Raji (cell line): Measurements from ENCODE around the gene P2RX4.

Source experiments
- POLR2A ChIP-seq: IDR thresholded peaks from 2 replicates; pipeline ENCODE4 v1.6.1; 2011; ENCODE audit warnings: low read depth, low read length, control low read depth; ENCODE audit not compliant: insufficient read depth

The P2RX4 gene

DNA sequence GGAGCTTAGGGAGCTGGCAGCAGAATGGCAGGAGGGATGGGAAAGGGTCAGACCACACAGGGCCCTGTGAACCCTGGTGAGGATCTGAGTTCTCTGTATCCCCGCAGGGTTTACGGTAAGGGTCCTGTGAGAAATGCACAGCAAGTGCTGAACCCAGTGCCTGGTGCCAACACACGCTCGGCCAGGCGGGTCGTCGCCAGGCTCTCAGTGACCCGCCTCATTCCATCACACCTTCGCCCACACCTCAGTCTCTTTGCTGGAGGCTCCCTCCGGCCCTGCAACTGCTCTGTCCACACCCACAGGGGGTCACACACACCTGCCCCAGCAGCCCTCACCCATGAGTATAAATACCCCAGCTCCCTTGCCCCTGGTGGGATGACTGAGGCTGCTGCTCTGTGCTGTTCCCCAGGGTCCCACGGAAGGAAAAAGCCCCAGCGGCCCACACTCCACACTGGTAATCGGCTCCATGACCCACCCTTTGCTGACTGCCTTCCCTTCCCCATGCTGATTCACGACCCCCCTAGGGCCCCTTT lies 63.5 kb downstream of the P2RX4 start:
- no peak for TF ChIP-seq POLR2A

DNA sequence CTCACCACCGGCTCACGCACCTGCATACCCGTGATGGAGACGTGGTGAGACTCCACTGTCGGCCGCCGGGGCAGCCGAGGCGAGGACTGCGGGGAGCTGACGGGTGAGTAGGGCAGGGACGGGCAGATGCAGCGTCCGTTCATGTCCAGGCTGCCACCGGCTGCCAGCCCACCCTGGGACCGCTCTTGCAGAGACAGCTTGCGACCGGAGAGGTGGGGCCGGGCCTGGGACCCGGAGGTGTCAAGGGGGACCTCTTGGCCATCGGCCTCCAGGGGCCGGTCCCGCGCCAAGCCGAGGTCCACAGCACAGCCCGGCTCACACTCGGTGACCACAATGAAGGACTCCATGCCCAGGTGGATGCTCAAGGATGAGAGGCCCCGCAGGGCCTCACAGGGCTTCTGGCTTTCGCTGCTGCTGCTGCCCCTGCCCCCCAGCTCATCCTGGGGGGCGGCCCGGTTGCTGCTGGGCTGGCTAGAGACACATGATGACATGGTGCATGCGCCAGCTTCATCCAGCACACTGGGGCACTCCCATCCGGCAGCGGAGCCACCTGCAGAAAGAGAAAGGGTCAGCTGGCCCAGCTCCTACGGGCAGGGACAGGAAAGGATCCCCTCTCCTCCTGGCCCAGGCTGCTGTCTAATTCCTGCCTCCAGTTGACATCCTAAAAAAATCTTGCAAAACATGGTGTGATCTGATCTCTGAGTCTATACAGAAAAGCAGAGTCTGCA lies 64.3 kb downstream of the P2RX4 start:
- no peak for TF ChIP-seq POLR2A

DNA sequence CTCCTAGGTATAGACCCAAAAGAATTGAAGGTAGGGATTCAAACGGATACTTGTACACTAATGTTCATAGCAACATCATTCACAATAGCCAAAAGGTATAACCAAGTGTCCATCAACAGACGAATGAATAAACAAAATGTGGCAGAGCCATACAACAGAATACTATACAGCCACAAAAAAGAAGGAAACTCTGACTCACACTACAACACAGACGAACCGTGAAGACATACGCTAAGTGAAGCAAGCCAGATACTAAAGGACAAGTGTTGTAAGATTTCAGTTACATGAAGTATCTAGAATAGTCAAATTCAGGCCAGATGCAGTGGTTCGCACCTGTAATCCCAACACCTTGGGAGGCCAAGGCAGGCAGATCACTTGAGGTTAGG lies 67.4 kb downstream of the P2RX4 start:
- TF ChIP-seq POLR2A, result no peak

DNA sequence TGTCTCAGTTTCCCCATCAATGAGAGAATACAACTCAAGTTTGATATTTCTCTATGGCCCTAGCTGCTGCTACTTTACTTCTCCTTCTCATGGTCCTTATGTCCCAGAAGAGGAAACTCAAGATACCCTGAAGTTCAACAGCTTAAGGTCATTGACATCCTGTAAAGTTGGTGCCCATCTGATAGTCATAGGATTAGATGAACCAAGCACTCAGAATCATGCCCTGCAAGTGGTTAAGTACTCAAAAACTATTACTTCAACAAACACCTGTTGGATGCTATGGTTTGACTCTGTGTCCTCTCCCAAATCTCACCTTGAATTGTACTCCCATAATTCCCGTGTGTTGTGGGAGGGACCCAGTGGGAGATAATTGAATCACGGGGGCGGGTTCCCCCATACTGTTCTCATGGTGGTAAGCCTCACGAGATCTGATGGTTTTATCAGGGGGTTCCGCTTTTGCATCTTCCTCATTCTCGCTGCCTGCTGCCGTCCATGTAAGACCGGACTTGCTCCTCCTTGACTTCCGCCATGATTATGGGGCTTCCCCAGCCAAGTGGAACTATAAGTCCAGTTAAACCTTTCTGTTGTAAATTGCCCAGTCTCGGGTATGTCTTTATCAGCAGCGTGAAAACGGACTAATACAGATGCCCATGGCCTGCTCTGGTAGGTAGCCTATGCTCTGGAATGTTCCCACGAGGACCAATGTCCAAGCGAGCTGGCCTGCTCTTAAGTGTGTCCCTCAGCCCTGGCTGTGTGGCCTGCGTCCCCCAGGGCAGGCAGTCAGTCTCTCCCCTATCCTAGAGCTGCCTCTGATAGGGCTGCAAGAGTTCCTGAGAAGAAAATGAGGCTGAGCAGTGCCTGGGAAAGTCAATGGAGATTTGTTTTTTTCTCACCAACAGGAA lies 68.5 kb downstream of the P2RX4 start:
- TF ChIP-seq POLR2A, result no peak

DNA sequence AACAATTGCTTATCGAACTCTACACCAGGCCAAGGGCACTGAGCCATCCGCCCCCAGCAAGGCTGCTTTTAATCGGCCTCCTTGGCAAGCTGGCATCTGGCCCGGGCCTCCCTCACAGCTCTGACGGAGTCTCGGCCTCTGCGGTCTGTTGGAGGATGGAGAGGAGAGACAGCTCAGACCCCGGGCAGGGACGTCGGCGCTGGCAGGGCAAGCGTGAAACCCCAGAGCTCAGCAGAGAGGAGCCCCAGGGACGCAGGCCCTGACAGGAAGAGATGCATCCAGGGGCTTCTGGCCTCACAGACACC lies 69.1 kb downstream of the P2RX4 start:
- no peak for TF ChIP-seq POLR2A

GRCh38 chr12:121279507-121279915 lies 69.6 kb downstream of the P2RX4 start:
- no peak for TF ChIP-seq POLR2A

DNA sequence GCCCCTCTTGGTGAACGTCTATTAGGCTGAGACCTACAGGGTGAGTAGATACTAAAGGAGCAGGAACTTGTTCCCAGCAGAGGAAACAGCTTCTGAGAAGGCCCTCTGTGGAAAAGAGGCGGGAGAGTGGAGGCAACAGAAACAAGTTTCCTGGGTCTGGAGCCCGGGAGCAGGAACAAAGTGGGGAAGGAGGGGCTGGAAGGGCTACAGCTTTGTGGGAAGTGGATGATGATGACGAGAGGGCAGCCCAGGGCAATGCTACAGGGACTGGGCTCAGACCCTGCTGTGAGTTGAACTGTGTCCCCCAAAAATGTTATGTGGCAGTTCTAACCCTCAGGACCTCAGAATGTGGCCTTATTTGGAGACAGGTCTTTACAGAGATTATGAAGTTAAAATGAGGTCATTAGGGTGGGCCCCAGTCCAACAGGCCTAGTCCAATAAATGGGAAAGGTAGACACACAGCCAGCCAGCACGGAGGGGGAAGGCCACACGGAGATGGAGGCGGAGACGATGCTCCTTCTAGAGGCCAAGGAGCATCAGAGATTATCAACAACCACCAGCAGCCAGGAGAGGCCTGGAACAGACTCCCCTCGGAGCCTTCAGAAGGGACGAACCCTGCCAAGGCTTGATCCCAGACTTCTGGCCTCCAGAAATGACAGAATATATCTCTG lies 72.3 kb downstream of the P2RX4 start:
- TF ChIP-seq POLR2A, result no peak

DNA sequence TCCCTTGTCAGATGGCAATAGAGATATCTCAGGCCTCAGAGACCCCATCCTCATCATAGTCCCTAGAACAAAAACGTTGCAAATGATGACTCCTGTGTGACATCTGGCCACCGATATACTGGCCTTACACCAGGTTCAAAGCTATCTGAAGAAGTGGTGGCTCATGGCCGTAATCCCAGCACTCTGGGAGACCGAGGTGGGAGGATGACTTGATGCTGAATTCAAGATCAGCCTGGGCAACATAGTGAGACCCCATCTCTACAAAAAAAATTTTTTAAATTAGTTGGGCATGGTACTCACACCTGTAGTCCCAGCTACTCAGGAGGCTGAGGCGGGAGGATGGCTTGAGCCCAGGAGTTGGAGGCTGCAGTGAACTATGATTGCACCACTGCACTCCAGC lies 73.5 kb downstream of the P2RX4 start:
- TF ChIP-seq POLR2A, result no peak
